Panc1 (cell line): ENCODE measurements around the gene CIB2. TPM values are rescaled to one million over a fixed set of nuclear protein-coding genes. Genes with fewer than 3 reads are reported as not detected.

Experiments used
- ATAC-seq: fragments of 200-7000 bp; cut with Tn5 transposase; 2 replicates; pipeline ENCODE4 v1.9.1; 2020; ENCODE audit warnings: mild to moderate bottlenecking, moderate library complexity
- BruUV-seq: library from RNA; stranded (reverse); fragments of 400-500 nt; replicated peaks from 2 replicates; lab custom pipeline; 2021; lab: Mats Ljungman, UMichigan
- CTCF ChIA-PET: fragments of 300-600 bp; sonication (Branson Sonifier 250); formaldehyde crosslinking; loops from one replicate; lab custom pipeline; 2022; ENCODE audit warnings: antibody characterized with exemption; lab: Charles Lee
- POLR2A ChIA-PET: fragments of 300-600 bp; sonication (Branson Sonifier 250); formaldehyde crosslinking; loops from one replicate; lab custom pipeline; 2022; ENCODE audit warnings: antibody characterized with exemption; lab: Charles Lee
- DNase-seq: peaks from one replicate; pipeline ENCODE4 v3.0.0-alpha.2; 2010; ENCODE audit warnings: low read depth, low spot score
- H3K27ac ChIP-seq: 2 replicates; pipeline ENCODE4 v1.5.1; 2011; ENCODE audit warnings: mild to moderate bottlenecking, low read length, inconsistent platforms
- H3K27me3 ChIP-seq: fragments of 200-500 bp; sonication (Bioruptor generic); 2 replicates; pipeline ENCODE4 v1.6.0; 2014; ENCODE audit warnings: low read length, inconsistent platforms; ENCODE audit not compliant: control insufficient read depth, insufficient read depth
- H3K36me3 ChIP-seq: fragments of 200-500 bp; sonication (Bioruptor generic); 2 replicates; pipeline ENCODE4 v1.5.1; 2014; ENCODE audit warnings: inconsistent platforms, mild to moderate bottlenecking, low read length, moderate library complexity; ENCODE audit not compliant: control insufficient read depth, insufficient read depth
- H3K4me1 ChIP-seq: 2 replicates; pipeline ENCODE4 v1.5.1; 2011; ENCODE audit warnings: inconsistent platforms, mild to moderate bottlenecking, low read length, moderate library complexity; ENCODE audit not compliant: control insufficient read depth, insufficient read depth
- H3K4me3 ChIP-seq, 2 experiments: 2 replicates each; pipeline ENCODE4 v1.5.1; 2011 to 2012; ENCODE audit warnings: low read depth in 2 of 2, low read length in 2 of 2, mild to moderate bottlenecking in 2 of 2, inconsistent platforms in 1 of 2, moderate library complexity in 1 of 2
- H3K9me3 ChIP-seq: fragments of 200-500 bp; sonication (Bioruptor generic); 2 replicates; pipeline ENCODE4 v1.5.1; 2014; ENCODE audit warnings: low read depth, mild to moderate bottlenecking, inconsistent platforms, low read length, moderate library complexity; ENCODE audit not compliant: control insufficient read depth, insufficient read depth
- CTCF ChIP-seq: fragments of 450-650 bp; IDR thresholded peaks from 2 replicates; pipeline ENCODE4 v1.5.1; 2017; ENCODE audit warnings: mild to moderate bottlenecking
- POLR2AphosphoS5 ChIP-seq: IDR thresholded peaks from 2 replicates; pipeline ENCODE4 v1.6.1; 2012; ENCODE audit warnings: mild to moderate bottlenecking, low read depth, low read length, moderate library complexity
- SIN3A ChIP-seq: IDR thresholded peaks from 2 replicates; pipeline ENCODE4 v1.6.1; 2012; ENCODE audit warnings: low read depth, mild to moderate bottlenecking, low read length, moderate library complexity, borderline replicate concordance; ENCODE audit not compliant: insufficient read depth
- TCF7L2 ChIP-seq: IDR thresholded peaks from 2 replicates; pipeline ENCODE4 v1.6.1; 2011; ENCODE audit warnings: mild to moderate bottlenecking, low read depth, low read length, inconsistent platforms
- in situ Hi-C: cut with HindIII; loops from 2 replicates; pipeline ENCODE4 v1.10.0; 2016; ENCODE audit warnings: low sequenced_read_pairs, low pct_unique_long_range_greater_than_20kb
- intact Hi-C: fragments of 100-400 bp; cut with micrococcal nuclease; formaldehyde crosslinking; loops from one replicate; pipeline ENCODE4 v1.10.0; 2022; ENCODE audit not compliant: unreplicated experiment
- total RNA-seq: library from RNA; stranded (reverse); gene quantifications from one replicate; pipeline ENCODE4 v1.2.1, GENCODE V29; 2021; ENCODE audit not compliant: unreplicated experiment
- TF ChIP-seq, protein P1 (sequence below), 2 experiments: IDR thresholded peaks; 2 replicates each; pipeline ENCODE4 v1.6.1; 2011 to 2012; ENCODE audit warnings: low read depth in 2 of 2, control low read depth in 1 of 2, low read length in 1 of 2, mild to moderate bottlenecking in 1 of 2, moderate library complexity in 1 of 2; ENCODE audit not compliant: insufficient read depth in 1 of 2

The CIB2 gene
- total RNA-seq, 1 experiment from 2014 or later, result 37.3 TPM

GRCh38 chr15:78109156-78109555 is 22.1 kb downstream of the CIB2 start:
- no TSS peak for BruUV-seq
- in situ Hi-C loops, result no loop called here
- Histone ChIP-seq H3K4me1 (no peaks in the 10 kb centered on the region), H3K27me3 (no peaks in the 10 kb centered on the region), H3K9me3 (no peaks in the 10 kb centered on the region), H3K4me3 (no peak overlapping the region), H3K36me3 (no peaks in the 10 kb centered on the region), H3K27ac (no peak overlapping the region)
- TF ChIP-seq SIN3A (no peak), CTCF (no peak), POLR2AphosphoS5 (no peak), TCF7L2 (no peak)
- TF ChIP-seq, protein P1, sequence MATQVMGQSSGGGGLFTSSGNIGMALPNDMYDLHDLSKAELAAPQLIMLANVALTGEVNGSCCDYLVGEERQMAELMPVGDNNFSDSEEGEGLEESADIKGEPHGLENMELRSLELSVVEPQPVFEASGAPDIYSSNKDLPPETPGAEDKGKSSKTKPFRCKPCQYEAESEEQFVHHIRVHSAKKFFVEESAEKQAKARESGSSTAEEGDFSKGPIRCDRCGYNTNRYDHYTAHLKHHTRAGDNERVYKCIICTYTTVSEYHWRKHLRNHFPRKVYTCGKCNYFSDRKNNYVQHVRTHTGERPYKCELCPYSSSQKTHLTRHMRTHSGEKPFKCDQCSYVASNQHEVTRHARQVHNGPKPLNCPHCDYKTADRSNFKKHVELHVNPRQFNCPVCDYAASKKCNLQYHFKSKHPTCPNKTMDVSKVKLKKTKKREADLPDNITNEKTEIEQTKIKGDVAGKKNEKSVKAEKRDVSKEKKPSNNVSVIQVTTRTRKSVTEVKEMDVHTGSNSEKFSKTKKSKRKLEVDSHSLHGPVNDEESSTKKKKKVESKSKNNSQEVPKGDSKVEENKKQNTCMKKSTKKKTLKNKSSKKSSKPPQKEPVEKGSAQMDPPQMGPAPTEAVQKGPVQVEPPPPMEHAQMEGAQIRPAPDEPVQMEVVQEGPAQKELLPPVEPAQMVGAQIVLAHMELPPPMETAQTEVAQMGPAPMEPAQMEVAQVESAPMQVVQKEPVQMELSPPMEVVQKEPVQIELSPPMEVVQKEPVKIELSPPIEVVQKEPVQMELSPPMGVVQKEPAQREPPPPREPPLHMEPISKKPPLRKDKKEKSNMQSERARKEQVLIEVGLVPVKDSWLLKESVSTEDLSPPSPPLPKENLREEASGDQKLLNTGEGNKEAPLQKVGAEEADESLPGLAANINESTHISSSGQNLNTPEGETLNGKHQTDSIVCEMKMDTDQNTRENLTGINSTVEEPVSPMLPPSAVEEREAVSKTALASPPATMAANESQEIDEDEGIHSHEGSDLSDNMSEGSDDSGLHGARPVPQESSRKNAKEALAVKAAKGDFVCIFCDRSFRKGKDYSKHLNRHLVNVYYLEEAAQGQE (IDR thresholded peaks at IDR 0.05; ENCODE audit: insufficient read depth in 1 of 2, low read depth in 2 of 2, low read length in 1 of 2), result no peak
- ChIA-PET CTCF (interaction anchor here (0.6 to 2.3 kb wide), 7 partner anchors 61 to 150 kb away, joined by 3 to 17 read pairs (median 7); no protein-coding TSS in a partner anchor), POLR2A (no interaction called here)
- no peak for ATAC-seq
- no peak for DNase-seq
- intact Hi-C loops, result loop anchor here (2.0 kb wide), 1 partner anchor 150 kb away; no protein-coding TSS in a partner anchor

- peak; percentile 92 for ATAC-seq
- Histone ChIP-seq H3K36me3 (no peaks in the 10 kb centered on the region), H3K27ac (no peak overlapping the region), H3K9me3 (no peaks in the 10 kb centered on the region), H3K4me1 (no peaks in the 10 kb centered on the region), H3K27me3 (no peaks in the 10 kb centered on the region), H3K4me3 (no peak overlapping the region)
- CTCF ChIA-PET, result interaction anchor here (0.6 to 2.3 kb wide), 13 partner anchors 22 to 160 kb away, joined by 3 to 17 read pairs (median 4); partner anchors contain the start of gene CIB2
- TF ChIP-seq, protein P1 (IDR thresholded peaks at IDR 0.05; ENCODE audit: insufficient read depth in 1 of 2, low read depth in 2 of 2, low read length in 1 of 2), result no peak
- TF ChIP-seq CTCF, result peak; percentile 95
- TF ChIP-seq POLR2AphosphoS5, result no peak
- TF ChIP-seq TCF7L2, result no peak
- TF ChIP-seq SIN3A, result no peak
- in situ Hi-C loops (no loop called here), intact Hi-C loops (loop anchor here (1.0 to 2.0 kb wide), 3 partner anchors 108 to 150 kb away; no protein-coding TSS in a partner anchor)
- peak; percentile 38 for DNase-seq
- no TSS peak for BruUV-seq
- POLR2A ChIA-PET, result no interaction called here
Observed at GRCh38 chr15:78108300-78109084, 22.8 kb downstream of the CIB2 start.
